ENCODE data around the gene USP8.
A peak's percentile ranks its signal among the peaks of the same experiment; 100 is the strongest.
"Not testable (repeated sequence)": the region's sequence is repeated elsewhere in the genome, so short reads cannot be mapped to it uniquely, and the experiment has no call there.

Gene USP8

GRCh38 chr15:50503144-50503543 lies 78.9 kb downstream of the USP8 start:
- Histone ChIP-seq H3K36me3 (ENCODE audit: insufficient read depth, low read length) (peaks cover 21% of the 10 kb centered on the region), H3K9ac (ENCODE audit: insufficient read length) (no peak overlapping the region), H3K4me3 (no peak overlapping the region), H3K9me3 (ENCODE audit: low read depth, low read length) (no peaks in the 10 kb centered on the region), H3K27ac (no peak overlapping the region)
- TF ChIP-seq FOXP2 (optimal IDR thresholded peaks at IDR 0.05; ENCODE audit: control extremely low read depth, extremely low read length, insufficient read depth) (no peak), EZH2 (IDR thresholded peaks at IDR 0.05) (no peak), POLR2AphosphoS5 (IDR thresholded peaks at IDR 0.05; ENCODE audit: borderline replicate concordance, low read depth, low read length) (no peak)
- no peak for DNase-seq (ENCODE audit: low read depth, low spot score)

- H3K9ac ChIP-seq (ENCODE audit: insufficient read length); H3K9me3 ChIP-seq (ENCODE audit: low read depth, low read length); DNase-seq (ENCODE audit: low read depth, low spot score); H3K36me3 ChIP-seq (ENCODE audit: insufficient read depth, low read length); H3K27ac ChIP-seq; H3K4me3 ChIP-seq: not testable (repeated sequence)
Observed at GRCh38 chr15:50505656-50506055, 81.5 kb downstream of the USP8 start.

GRCh38 chr15:50506121-50506520 lies 81.9 kb downstream of the USP8 start:
- no peak for DNase-seq (ENCODE audit: low read depth, low spot score)
- Histone ChIP-seq H3K9me3 (ENCODE audit: low read depth, low read length) (no peaks in the 10 kb centered on the region), H3K9ac (ENCODE audit: insufficient read length) (no peak overlapping the region), H3K27ac (no peak overlapping the region), H3K36me3 (ENCODE audit: insufficient read depth, low read length) (peaks cover 8% of the 10 kb centered on the region), H3K4me3 (no peak overlapping the region)
- TF ChIP-seq POLR2AphosphoS5 (IDR thresholded peaks at IDR 0.05; ENCODE audit: borderline replicate concordance, low read depth, low read length): no peak

- no peak overlapping the region for H3K4me3 ChIP-seq
- DNase-seq (ENCODE audit: low read depth, low spot score): no peak
- TF ChIP-seq EZH2 (IDR thresholded peaks at IDR 0.05) (no peak), FOXP2 (optimal IDR thresholded peaks at IDR 0.05; ENCODE audit: control extremely low read depth, extremely low read length, insufficient read depth) (no peak), POLR2AphosphoS5 (IDR thresholded peaks at IDR 0.05; ENCODE audit: borderline replicate concordance, low read depth, low read length) (no peak)
Observed at GRCh38 chr15:50513001-50513400, 88.8 kb downstream of the USP8 start.

GRCh38 chr15:50519740-50520425 lies 95.7 kb downstream of the USP8 start:
- no peak for DNase-seq (ENCODE audit: low read depth, low spot score)
- Histone ChIP-seq H3K9me3 (ENCODE audit: low read depth, low read length) (no peaks in the 10 kb centered on the region), H3K36me3 (ENCODE audit: insufficient read depth, low read length) (no peaks in the 10 kb centered on the region), H3K27ac (no peak overlapping the region), H3K9ac (ENCODE audit: insufficient read length) (no peak overlapping the region), H3K4me3 (no peak overlapping the region)
- TF ChIP-seq POLR2AphosphoS5 (IDR thresholded peaks at IDR 0.05; ENCODE audit: borderline replicate concordance, low read depth, low read length) (no peak), EZH2 (IDR thresholded peaks at IDR 0.05) (no peak), FOXP2 (optimal IDR thresholded peaks at IDR 0.05; ENCODE audit: control extremely low read depth, extremely low read length, insufficient read depth) (no peak)

More at GRCh38 chr15:50513001-50513400, 88.8 kb downstream of the USP8 start:
- Histone ChIP-seq H3K27ac (no peak overlapping the region), H3K9ac (ENCODE audit: insufficient read length) (no peak overlapping the region), H3K9me3 (ENCODE audit: low read depth, low read length) (no peaks in the 10 kb centered on the region), H3K36me3 (ENCODE audit: insufficient read depth, low read length) (no peaks in the 10 kb centered on the region)

GRCh38 chr15:50523851-50524251 lies 99.6 kb downstream of the USP8 start:
- Histone ChIP-seq H3K9ac (ENCODE audit: insufficient read length) (no peak overlapping the region), H3K27ac (no peak overlapping the region), H3K36me3 (ENCODE audit: insufficient read depth, low read length) (no peaks in the 10 kb centered on the region), H3K9me3 (ENCODE audit: low read depth, low read length) (no peaks in the 10 kb centered on the region), H3K4me3 (no peak overlapping the region)
- TF ChIP-seq POLR2AphosphoS5 (IDR thresholded peaks at IDR 0.05; ENCODE audit: borderline replicate concordance, low read depth, low read length): no peak
- TF ChIP-seq EZH2 (IDR thresholded peaks at IDR 0.05): no peak
- TF ChIP-seq FOXP2 (optimal IDR thresholded peaks at IDR 0.05; ENCODE audit: control extremely low read depth, extremely low read length, insufficient read depth): no peak
- no peak for DNase-seq (ENCODE audit: low read depth, low spot score)

GRCh38 chr15:50531163-50531562 lies 107.0 kb downstream of the USP8 start:
- DNase-seq (ENCODE audit: low read depth, low spot score): no peak
- Histone ChIP-seq H3K27ac (no peak overlapping the region), H3K9me3 (ENCODE audit: low read depth, low read length) (no peaks in the 10 kb centered on the region), H3K36me3 (ENCODE audit: insufficient read depth, low read length) (no peaks in the 10 kb centered on the region), H3K9ac (ENCODE audit: insufficient read length) (no peak overlapping the region), H3K4me3 (no peak overlapping the region)
- TF ChIP-seq EZH2 (IDR thresholded peaks at IDR 0.05) (no peak), POLR2AphosphoS5 (IDR thresholded peaks at IDR 0.05; ENCODE audit: borderline replicate concordance, low read depth, low read length) (no peak), FOXP2 (optimal IDR thresholded peaks at IDR 0.05; ENCODE audit: control extremely low read depth, extremely low read length, insufficient read depth) (no peak)

- TF ChIP-seq POLR2AphosphoS5 (IDR thresholded peaks at IDR 0.05; ENCODE audit: borderline replicate concordance, low read depth, low read length): no peak
- TF ChIP-seq EZH2 (IDR thresholded peaks at IDR 0.05): no peak
- no peak for TF ChIP-seq FOXP2 (optimal IDR thresholded peaks at IDR 0.05; ENCODE audit: control extremely low read depth, extremely low read length, insufficient read depth)
- Histone ChIP-seq H3K36me3 (ENCODE audit: insufficient read depth, low read length) (no peaks in the 10 kb centered on the region), H3K9ac (ENCODE audit: insufficient read length) (no peak overlapping the region), H3K27ac (no peak overlapping the region), H3K4me3 (no peak overlapping the region), H3K9me3 (ENCODE audit: low read depth, low read length) (no peaks in the 10 kb centered on the region)
- no peak for DNase-seq (ENCODE audit: low read depth, low spot score)
Observed at GRCh38 chr15:50531766-50532165, 107.6 kb downstream of the USP8 start.

GRCh38 chr15:50542887-50543210 lies 118.6 kb downstream of the USP8 start:
- H3K9me3 ChIP-seq (ENCODE audit: low read depth, low read length): no peaks in the 10 kb centered on the region
- H3K36me3 ChIP-seq (ENCODE audit: insufficient read depth, low read length): no peaks in the 10 kb centered on the region
- DNase-seq (ENCODE audit: low read depth, low spot score): no peak
- TF ChIP-seq FOXP2 (optimal IDR thresholded peaks at IDR 0.05; ENCODE audit: control extremely low read depth, extremely low read length, insufficient read depth) (no peak), EZH2 (IDR thresholded peaks at IDR 0.05) (no peak), POLR2AphosphoS5 (IDR thresholded peaks at IDR 0.05; ENCODE audit: borderline replicate concordance, low read depth, low read length) (no peak)
- H3K4me3 ChIP-seq: no peak overlapping the region
- H3K9ac ChIP-seq (ENCODE audit: insufficient read length): no peak overlapping the region
- H3K27ac ChIP-seq: peak overlapping the region; percentile 99

Measured in SK-N-MC (cell line).